Bronchial epithelial cell (primary cell): ENCODE measurements around the gene LCP2. TPM values are rescaled to one million over a fixed set of nuclear protein-coding genes. Genes with fewer than 3 reads are reported as not detected.
A peak's percentile ranks its signal among the peaks of the same experiment; 100 is the strongest.

Experiments
- DNase-seq: peaks from one replicate; pipeline ENCODE4 v3.0.0-alpha.2; 2010; ENCODE audit warnings: low read depth
- FAIRE-seq: peaks from 2 replicates; lab custom pipeline; 2011; peaks lifted over from hg19 to GRCh38; lab: Jason Lieb, UNC
- H3K27me3 ChIP-seq: 2 replicates; pipeline ENCODE4 v1.5.1; 2011; ENCODE audit warnings: low read length; ENCODE audit not compliant: control insufficient read depth, insufficient read depth
- H3K36me3 ChIP-seq: 2 replicates; pipeline ENCODE4 v1.5.1; 2011; ENCODE audit warnings: low read length; ENCODE audit not compliant: control insufficient read depth, insufficient read depth
- H3K4me3 ChIP-seq: 2 replicates; pipeline ENCODE4 v1.5.1; 2011; ENCODE audit warnings: mild to moderate bottlenecking, low read depth, low read length, control low read depth
- total RNA-seq: library from RNA; depleted of rRNA; stranded (reverse); fragments of >200 nt; gene quantifications from 2 replicates; pipeline ENCODE4 v1.2.1, GENCODE V29; 2014
- TF ChIP-seq, protein P1 (sequence below): IDR thresholded peaks from 2 replicates; pipeline ENCODE4 v1.5.1; 2011; ENCODE audit warnings: mild to moderate bottlenecking, moderate library complexity, low read length, control low read depth, inconsistent platforms; ENCODE audit not compliant: insufficient read depth, severe bottlenecking

Gene LCP2
- total RNA-seq, 1 donor from 2014 or later: not detected

GRCh38 chr5:170314541-170315095, 17.0 kb upstream of the LCP2 start:
- no peak for FAIRE-seq
- Histone ChIP-seq H3K36me3 (no peaks in the 10 kb centered on the region), H3K27me3 (peaks cover 6% of the 10 kb centered on the region), H3K4me3 (no peak overlapping the region)
- no peak for DNase-seq
- TF ChIP-seq, protein P1, sequence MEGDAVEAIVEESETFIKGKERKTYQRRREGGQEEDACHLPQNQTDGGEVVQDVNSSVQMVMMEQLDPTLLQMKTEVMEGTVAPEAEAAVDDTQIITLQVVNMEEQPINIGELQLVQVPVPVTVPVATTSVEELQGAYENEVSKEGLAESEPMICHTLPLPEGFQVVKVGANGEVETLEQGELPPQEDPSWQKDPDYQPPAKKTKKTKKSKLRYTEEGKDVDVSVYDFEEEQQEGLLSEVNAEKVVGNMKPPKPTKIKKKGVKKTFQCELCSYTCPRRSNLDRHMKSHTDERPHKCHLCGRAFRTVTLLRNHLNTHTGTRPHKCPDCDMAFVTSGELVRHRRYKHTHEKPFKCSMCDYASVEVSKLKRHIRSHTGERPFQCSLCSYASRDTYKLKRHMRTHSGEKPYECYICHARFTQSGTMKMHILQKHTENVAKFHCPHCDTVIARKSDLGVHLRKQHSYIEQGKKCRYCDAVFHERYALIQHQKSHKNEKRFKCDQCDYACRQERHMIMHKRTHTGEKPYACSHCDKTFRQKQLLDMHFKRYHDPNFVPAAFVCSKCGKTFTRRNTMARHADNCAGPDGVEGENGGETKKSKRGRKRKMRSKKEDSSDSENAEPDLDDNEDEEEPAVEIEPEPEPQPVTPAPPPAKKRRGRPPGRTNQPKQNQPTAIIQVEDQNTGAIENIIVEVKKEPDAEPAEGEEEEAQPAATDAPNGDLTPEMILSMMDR: no peak

- peaks cover 3% of the 10 kb centered on the region for H3K27me3 ChIP-seq
- no peak for FAIRE-seq
- TF ChIP-seq, protein P1: no peak
- no peak for DNase-seq
- no peaks in the 10 kb centered on the region for H3K36me3 ChIP-seq
- H3K4me3 ChIP-seq: no peak overlapping the region
Observed at GRCh38 chr5:170313816-170314215, 16.2 kb upstream of the LCP2 start.

DNA sequence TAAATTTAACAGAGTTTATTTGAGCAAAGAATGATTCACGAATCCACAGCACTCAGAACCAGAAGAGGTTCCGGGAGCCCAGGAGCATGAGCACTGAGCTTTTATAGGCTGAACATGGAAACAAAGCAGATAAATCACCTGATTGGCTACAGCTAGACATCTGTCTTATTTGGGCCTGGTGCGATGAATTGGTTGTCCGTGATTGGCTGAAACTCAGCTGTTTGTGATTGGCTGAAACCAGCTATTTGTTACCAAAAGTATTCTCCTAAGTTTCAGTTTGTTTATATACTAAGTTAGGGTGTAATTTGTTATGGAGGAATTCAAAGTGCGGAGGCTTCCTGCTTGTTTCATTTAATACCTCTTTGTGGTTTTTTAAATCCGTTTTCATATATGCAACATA, 15.8 kb upstream of the LCP2 start:
- Histone ChIP-seq H3K4me3 (no peak overlapping the region), H3K27me3 (no peaks in the 10 kb centered on the region), H3K36me3 (no peaks in the 10 kb centered on the region)
- TF ChIP-seq, protein P1: no peak
- no peak for FAIRE-seq
- DNase-seq: no peak

GRCh38 chr5:170312666-170313065, 15.1 kb upstream of the LCP2 start:
- Histone ChIP-seq H3K4me3 (no peak overlapping the region), H3K27me3 (no peaks in the 10 kb centered on the region), H3K36me3 (no peaks in the 10 kb centered on the region)
- TF ChIP-seq, protein P1: no peak
- FAIRE-seq (no peak), DNase-seq (peak; percentile 90)

- TF ChIP-seq, protein P1: no peak
- DNase-seq: no peak
- FAIRE-seq: no peak
- Histone ChIP-seq H3K36me3 (no peaks in the 10 kb centered on the region), H3K4me3 (no peak overlapping the region), H3K27me3 (no peaks in the 10 kb centered on the region)
Observed at GRCh38 chr5:170312301-170312595, 14.7 kb upstream of the LCP2 start.
